Measurements from ENCODE around the gene RBFOX2. TPM values are rescaled to one million over a fixed set of nuclear protein-coding genes. Genes with fewer than 3 reads are reported as not detected.
A peak's percentile ranks its signal among the peaks of the same experiment; 100 is the strongest.
"Not testable (repeated sequence)": the region's sequence is repeated elsewhere in the genome, so short reads cannot be mapped to it uniquely, and the experiment has no call there.

The RBFOX2 gene
- polyA plus RNA-seq, 4 donors = 113 to 208 (median 133) TPM

- no peak for DNase-seq (ENCODE audit: low read depth in 4 of 4, low spot score in 3 of 4)
Observed at GRCh38 chr22:35752006-35752862, 276.4 kb downstream of the RBFOX2 start.

GRCh38 chr22:35749808-35750207, 278.8 kb downstream of the RBFOX2 start:
- DNase-seq (ENCODE audit: low read depth in 4 of 4, low spot score in 3 of 4) = peak in 1 of 4 donors; percentile 44

- no peak for DNase-seq (ENCODE audit: low read depth in 4 of 4, low spot score in 3 of 4)
Observed at GRCh38 chr22:35746946-35747703, 281.5 kb downstream of the RBFOX2 start.

GRCh38 chr22:35746248-35746647, 282.4 kb downstream of the RBFOX2 start:
- no peak for DNase-seq (ENCODE audit: low read depth in 4 of 4, low spot score in 3 of 4)

GRCh38 chr22:35743326-35743860, 285.2 kb downstream of the RBFOX2 start:
- DNase-seq (ENCODE audit: low read depth in 4 of 4, low spot score in 3 of 4) = no peak

GRCh38 chr22:35742342-35743100, 286.1 kb downstream of the RBFOX2 start:
- DNase-seq (ENCODE audit: low read depth in 4 of 4, low spot score in 3 of 4) = no peak

- no peak for DNase-seq (ENCODE audit: low read depth in 4 of 4, low spot score in 3 of 4)
Observed at GRCh38 chr22:35740616-35741015, 288.0 kb downstream of the RBFOX2 start.

- DNase-seq (ENCODE audit: low read depth in 4 of 4, low spot score in 3 of 4) = no peak
Observed at GRCh38 chr22:35739931-35740380, 288.7 kb downstream of the RBFOX2 start.

- no peak for DNase-seq (ENCODE audit: low read depth in 4 of 4, low spot score in 3 of 4)
Observed at GRCh38 chr22:35739076-35739930, 289.3 kb downstream of the RBFOX2 start.

GRCh38 chr22:35737886-35738285, 290.7 kb downstream of the RBFOX2 start:
- DNase-seq (ENCODE audit: low read depth in 4 of 4, low spot score in 3 of 4) = not testable (repeated sequence)

GRCh38 chr22:35736701-35737100, 291.9 kb downstream of the RBFOX2 start:
- DNase-seq (ENCODE audit: low read depth in 4 of 4, low spot score in 3 of 4) = no peak

GRCh38 chr22:35736166-35736565, 292.5 kb downstream of the RBFOX2 start:
- no peak for DNase-seq (ENCODE audit: low read depth in 4 of 4, low spot score in 3 of 4)

- DNase-seq (ENCODE audit: low read depth in 4 of 4, low spot score in 3 of 4) = no peak
Observed at GRCh38 chr22:35735542-35735941, 293.1 kb downstream of the RBFOX2 start.

GRCh38 chr22:35734517-35734827, 294.2 kb downstream of the RBFOX2 start:
- DNase-seq (ENCODE audit: low read depth in 4 of 4, low spot score in 3 of 4) = no peak

GRCh38 chr22:35733791-35734516, 294.7 kb downstream of the RBFOX2 start:
- DNase-seq (ENCODE audit: low read depth in 4 of 4, low spot score in 3 of 4) = no peak

GRCh38 chr22:35733036-35733435, 295.6 kb downstream of the RBFOX2 start:
- no peak for DNase-seq (ENCODE audit: low read depth in 4 of 4, low spot score in 3 of 4)

GRCh38 chr22:35732116-35732515, 296.5 kb downstream of the RBFOX2 start:
- no peak for DNase-seq (ENCODE audit: low read depth in 4 of 4, low spot score in 3 of 4)

GRCh38 chr22:35731321-35731720, 297.3 kb downstream of the RBFOX2 start:
- DNase-seq (ENCODE audit: low read depth in 4 of 4, low spot score in 3 of 4) = no peak

GRCh38 chr22:35729309-35729698, 299.3 kb downstream of the RBFOX2 start:
- DNase-seq (ENCODE audit: low read depth in 4 of 4, low spot score in 3 of 4) = no peak
